GM23338 (cell line): Measurements from ENCODE around the gene ZNF385B. TPM values are rescaled to one million over a fixed set of nuclear protein-coding genes. Genes with fewer than 3 reads are reported as not detected.

Source experiments
- ATAC-seq: fragments of 200-7000 bp; cut with Tn5 transposase; 3 replicates; pipeline ENCODE4 v1.9.1; 2020
- DNase-seq: peaks from one replicate; pipeline ENCODE4 v3.0.0-alpha.2; 2015; ENCODE audit warnings: low spot score
- H2AFZ ChIP-seq: fragments of 200-600 bp; sonication (generic); 2 replicates; pipeline ENCODE4 v1.8.0; 2016; ENCODE audit warnings: antibody characterized with exemption, mild to moderate bottlenecking, moderate library complexity
- H3F3A ChIP-seq: fragments of 200-600 bp; sonication (generic); replicated peaks from 2 replicates; pipeline ENCODE4 v1.8.0; 2017; ENCODE audit warnings: antibody characterized with exemption, mixed run types, low read depth
- H3K27ac ChIP-seq: fragments of 200-600 bp; sonication (generic); 2 replicates; pipeline ENCODE4 v1.6.1; 2016; ENCODE audit warnings: low read depth
- H3K27me3 ChIP-seq: fragments of 200-600 bp; sonication (generic); 2 replicates; pipeline ENCODE4 v1.8.0; 2016; ENCODE audit warnings: mild to moderate bottlenecking, mixed run types, moderate library complexity; ENCODE audit not compliant: insufficient read depth
- H3K36me3 ChIP-seq: fragments of 200-600 bp; sonication (generic); 2 replicates; pipeline ENCODE4 v1.8.0; 2016; ENCODE audit warnings: mild to moderate bottlenecking; ENCODE audit not compliant: insufficient read depth
- H3K4me1 ChIP-seq: fragments of 200-600 bp; sonication (generic); 2 replicates; pipeline ENCODE4 v1.8.0; 2016; ENCODE audit warnings: mild to moderate bottlenecking, moderate library complexity; ENCODE audit not compliant: insufficient read depth
- H3K4me2 ChIP-seq: fragments of 200-600 bp; sonication (generic); 2 replicates; pipeline ENCODE4 v1.7.1; 2017; ENCODE audit warnings: mixed run types
- H3K4me3 ChIP-seq: fragments of 200-600 bp; sonication (generic); 2 replicates; pipeline ENCODE4 v1.6.1; 2016; ENCODE audit warnings: mixed run types
- H3K79me2 ChIP-seq: fragments of 200-600 bp; sonication (generic); replicated peaks from 2 replicates; pipeline ENCODE4 v1.8.0; 2017; ENCODE audit warnings: mild to moderate bottlenecking; ENCODE audit not compliant: insufficient read depth
- H3K9me2 ChIP-seq: fragments of 200-600 bp; sonication (generic); 2 replicates; pipeline ENCODE4 v1.8.0; 2017; ENCODE audit not compliant: insufficient read depth
- H4K20me1 ChIP-seq: fragments of 200-600 bp; sonication (generic); replicated peaks from 2 replicates; pipeline ENCODE4 v1.8.0; 2017; ENCODE audit warnings: mild to moderate bottlenecking; ENCODE audit not compliant: insufficient read depth
- H3K27ac Mint-ChIP-seq: 2 replicates; pipeline ENCODE4 v1.8.0; 2020; ENCODE audit warnings: inconsistent platforms, mild to moderate bottlenecking, moderate library complexity, mixed read lengths
- H3K27me3 Mint-ChIP-seq: 3 replicates; pipeline ENCODE4 v1.8.0; 2022; ENCODE audit warnings: low read depth, mild to moderate bottlenecking, moderate library complexity, mixed read lengths, inconsistent platforms; ENCODE audit not compliant: insufficient read depth, poor library complexity
- H3K36me3 Mint-ChIP-seq: 3 replicates; pipeline ENCODE4 v1.8.0; 2021; ENCODE audit warnings: low read depth, mild to moderate bottlenecking, inconsistent platforms, moderate library complexity, mixed read lengths
- H3K4me1 Mint-ChIP-seq: 3 replicates; pipeline ENCODE4 v1.8.0; 2020; ENCODE audit warnings: mild to moderate bottlenecking, inconsistent platforms, mixed read lengths
- H3K4me3 Mint-ChIP-seq: 3 replicates; pipeline ENCODE4 v1.8.0; 2021; ENCODE audit warnings: moderate library complexity, mild to moderate bottlenecking, inconsistent platforms, mixed read lengths
- H3K9me3 Mint-ChIP-seq: 3 replicates; pipeline ENCODE4 v1.8.0; 2020; ENCODE audit warnings: moderate library complexity, mild to moderate bottlenecking, inconsistent platforms, mixed read lengths
- CREB1 ChIP-seq: fragments of 250-450 bp; sonication (Bioruptor Pico); IDR thresholded peaks from 2 replicates; pipeline ENCODE4 v1.5.0; 2020; ENCODE audit warnings: low read depth, mild to moderate bottlenecking, moderate library complexity
- ETS1 ChIP-seq: IDR thresholded peaks from 2 replicates; pipeline ENCODE4 v1.6.1; 2016; ENCODE audit warnings: antibody characterized with exemption
- EZH2phosphoT487 ChIP-seq: fragments of 200-600 bp; sonication (generic); IDR thresholded peaks from one replicate; pipeline ENCODE4 v1.8.1; 2018; ENCODE audit warnings: antibody characterized with exemption; ENCODE audit not compliant: unreplicated experiment
- JUNB ChIP-seq: IDR thresholded peaks from one replicate; pipeline ENCODE4 v1.6.1; 2016; ENCODE audit warnings: antibody characterized with exemption; ENCODE audit not compliant: unreplicated experiment
- POLR2AphosphoS5 ChIP-seq: IDR thresholded peaks from 2 replicates; pipeline ENCODE4 v1.6.1; 2016; ENCODE audit warnings: antibody characterized with exemption, low read depth
- STAT1 ChIP-seq: IDR thresholded peaks from one replicate; pipeline ENCODE4 v1.6.1; 2016; ENCODE audit warnings: antibody characterized with exemption; ENCODE audit not compliant: unreplicated experiment
- ZNF114 ChIP-seq: fragments of 250-450 bp; sonication (Bioruptor Pico); IDR thresholded peaks from 2 replicates; pipeline ENCODE4 v1.5.0; 2020; ENCODE audit warnings: mild to moderate bottlenecking, moderate library complexity
- ZNF331 ChIP-seq: fragments of 250-450 bp; sonication (Bioruptor Pico); IDR thresholded peaks from 2 replicates; pipeline ENCODE4 v1.5.0; 2020; ENCODE audit warnings: low read depth, mild to moderate bottlenecking, moderate library complexity
- ZNF462 ChIP-seq: fragments of 250-450 bp; sonication (Bioruptor Pico); IDR thresholded peaks from 2 replicates; pipeline ENCODE4 v1.5.0; 2020; ENCODE audit warnings: mild to moderate bottlenecking, moderate library complexity
- polyA plus RNA-seq: library from polyadenylated mRNA; unstranded; fragments of >200 nt; fragmentation: Nextera tagmentation; extraction: Ambion mirVana; gene quantifications from 2 replicates; pipeline ENCODE4 v1.2.1, GENCODE V29; 2016
- total RNA-seq: library from RNA; depleted of rRNA; stranded (reverse); fragments of >200 nt; shearing (Covaris generic); gene quantifications from 2 replicates; pipeline ENCODE4 v1.2.3, GENCODE V29; 2014

ZNF385B gene
- total and polyA plus RNA-seq, 2 experiments from 2014 or later: 1.5 to 4.6 TPM

GRCh38 chr2:179524809-179525339 lies 336.5 kb downstream of the ZNF385B start (continued):
- TF ChIP-seq ZNF462: no peak

- TF ChIP-seq POLR2AphosphoS5 (no peak), EZH2phosphoT487 (no peak), JUNB (no peak), ZNF331 (CRISPR knock-in tag) (no peak), ZNF462 (no peak), ETS1 (no peak), CREB1 (CRISPR knock-in tag) (no peak), STAT1 (no peak), ZNF114 (CRISPR knock-in tag) (no peak)
- Mint-ChIP-seq H3K27me3 (no peaks in the 10 kb centered on the region), H3K36me3 (no peaks in the 10 kb centered on the region), H3K27ac (0 out of 2 replicates have a peak overlapping the region, but pooled peaks have one; percentile 4), H3K9me3 (no peaks in the 10 kb centered on the region), H3K4me3 (no peak overlapping the region), H3K4me1 (peaks cover 2% of the 10 kb centered on the region; the same call in 2 of the 3 replicates)
- no peaks in the 10 kb centered on the region for H3K36me3 ChIP-seq
- no peak for ATAC-seq
- no peak for DNase-seq
- H3K27ac ChIP-seq: no peak overlapping the region
- no peak overlapping the region for H3K4me3 ChIP-seq
- no peaks in the 10 kb centered on the region for H3F3A ChIP-seq
- no peaks in the 10 kb centered on the region for H4K20me1 ChIP-seq
- no peaks in the 10 kb centered on the region for H3K79me2 ChIP-seq
- H2AFZ ChIP-seq: no peak overlapping the region
- no peak overlapping the region for H3K4me2 ChIP-seq
- no peaks in the 10 kb centered on the region for H3K27me3 ChIP-seq
- H3K4me1 ChIP-seq: peaks cover 6% of the 10 kb centered on the region; the same call in 1 of the 2 replicates
- no peaks in the 10 kb centered on the region for H3K9me2 ChIP-seq
Observed at GRCh38 chr2:179521944-179522343, 339.5 kb downstream of the ZNF385B start.
